SK-N-SH (cell line): ENCODE results near the gene PKNOX2.

Experiments
- JUND ChIP-seq: IDR thresholded peaks from 2 replicates; pipeline ENCODE4 v1.4.0; 2012
- NFIC ChIP-seq: IDR thresholded peaks from 2 replicates; pipeline ENCODE4 v1.4.0; 2012; ENCODE audit warnings: borderline replicate concordance
- POLR2AphosphoS5 ChIP-seq: IDR thresholded peaks from 2 replicates; pipeline ENCODE4 v1.6.1; 2012; ENCODE audit warnings: low read depth, low read length
- RCOR1 ChIP-seq: fragments of 150-350 bp; IDR thresholded peaks from 2 replicates; pipeline ENCODE4 v1.6.1; 2017; ENCODE audit warnings: antibody characterized with exemption, low read length
- RFX5 ChIP-seq: IDR thresholded peaks from 2 replicates; pipeline ENCODE4 v1.6.1; 2012; ENCODE audit warnings: mild to moderate bottlenecking, improper control_type of control experiment, low read length
- TAF1 ChIP-seq: IDR thresholded peaks from 2 replicates; pipeline ENCODE4 v1.6.1; 2012; ENCODE audit warnings: low read depth, mild to moderate bottlenecking, low read length, moderate library complexity, borderline replicate concordance
- YY1 ChIP-seq: IDR thresholded peaks from 2 replicates; pipeline ENCODE4 v1.4.0; 2012; ENCODE audit warnings: low read depth, mild to moderate bottlenecking
- TF ChIP-seq, protein P1 (sequence below): fragments of 200-600 bp; sonication (generic); IDR thresholded peaks from 2 replicates; pipeline ENCODE4 v1.6.1; 2017; ENCODE audit warnings: antibody characterized with exemption, mild to moderate bottlenecking, moderate library complexity
- TF ChIP-seq, protein P2 (sequence below): IDR thresholded peaks from 2 replicates; pipeline ENCODE4 v1.4.0; 2012; ENCODE audit warnings: low read depth, borderline replicate concordance
- TF ChIP-seq, protein P3 (sequence below): IDR thresholded peaks from 2 replicates; pipeline ENCODE4 v1.6.1; 2012; ENCODE audit warnings: mild to moderate bottlenecking, low read depth, low read length, moderate library complexity
- TF ChIP-seq, protein P4 (sequence below): IDR thresholded peaks from 2 replicates; pipeline ENCODE4 v1.4.0; 2012; ENCODE audit warnings: low read depth

DNA sequence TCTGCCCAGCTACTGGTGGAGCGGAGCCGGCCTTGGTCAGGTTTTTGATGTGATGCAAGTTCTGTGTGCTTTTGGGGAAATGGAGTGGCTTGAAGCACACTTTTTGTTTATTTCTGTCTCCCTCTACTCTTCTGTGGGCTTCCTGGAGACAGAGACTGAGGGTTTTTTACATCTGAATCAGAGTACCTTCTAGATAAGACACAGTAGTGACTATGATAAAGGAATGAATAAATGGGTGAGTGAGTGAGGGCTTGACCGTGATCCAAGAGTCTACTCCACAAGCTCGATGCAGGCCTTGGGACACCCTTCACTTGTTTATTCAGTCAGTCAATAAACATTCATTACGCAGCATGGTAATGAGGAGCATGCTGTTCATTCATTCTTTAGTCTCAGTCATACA lies 125.7 kb downstream of the PKNOX2 start:
- TF ChIP-seq, protein P1, sequence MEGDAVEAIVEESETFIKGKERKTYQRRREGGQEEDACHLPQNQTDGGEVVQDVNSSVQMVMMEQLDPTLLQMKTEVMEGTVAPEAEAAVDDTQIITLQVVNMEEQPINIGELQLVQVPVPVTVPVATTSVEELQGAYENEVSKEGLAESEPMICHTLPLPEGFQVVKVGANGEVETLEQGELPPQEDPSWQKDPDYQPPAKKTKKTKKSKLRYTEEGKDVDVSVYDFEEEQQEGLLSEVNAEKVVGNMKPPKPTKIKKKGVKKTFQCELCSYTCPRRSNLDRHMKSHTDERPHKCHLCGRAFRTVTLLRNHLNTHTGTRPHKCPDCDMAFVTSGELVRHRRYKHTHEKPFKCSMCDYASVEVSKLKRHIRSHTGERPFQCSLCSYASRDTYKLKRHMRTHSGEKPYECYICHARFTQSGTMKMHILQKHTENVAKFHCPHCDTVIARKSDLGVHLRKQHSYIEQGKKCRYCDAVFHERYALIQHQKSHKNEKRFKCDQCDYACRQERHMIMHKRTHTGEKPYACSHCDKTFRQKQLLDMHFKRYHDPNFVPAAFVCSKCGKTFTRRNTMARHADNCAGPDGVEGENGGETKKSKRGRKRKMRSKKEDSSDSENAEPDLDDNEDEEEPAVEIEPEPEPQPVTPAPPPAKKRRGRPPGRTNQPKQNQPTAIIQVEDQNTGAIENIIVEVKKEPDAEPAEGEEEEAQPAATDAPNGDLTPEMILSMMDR: no peak
- TF ChIP-seq TAF1 (no peak), RCOR1 (no peak), POLR2AphosphoS5 (no peak), JUND (no peak), RFX5 (no peak), YY1 (no peak), NFIC (no peak)
- TF ChIP-seq, protein P2, sequence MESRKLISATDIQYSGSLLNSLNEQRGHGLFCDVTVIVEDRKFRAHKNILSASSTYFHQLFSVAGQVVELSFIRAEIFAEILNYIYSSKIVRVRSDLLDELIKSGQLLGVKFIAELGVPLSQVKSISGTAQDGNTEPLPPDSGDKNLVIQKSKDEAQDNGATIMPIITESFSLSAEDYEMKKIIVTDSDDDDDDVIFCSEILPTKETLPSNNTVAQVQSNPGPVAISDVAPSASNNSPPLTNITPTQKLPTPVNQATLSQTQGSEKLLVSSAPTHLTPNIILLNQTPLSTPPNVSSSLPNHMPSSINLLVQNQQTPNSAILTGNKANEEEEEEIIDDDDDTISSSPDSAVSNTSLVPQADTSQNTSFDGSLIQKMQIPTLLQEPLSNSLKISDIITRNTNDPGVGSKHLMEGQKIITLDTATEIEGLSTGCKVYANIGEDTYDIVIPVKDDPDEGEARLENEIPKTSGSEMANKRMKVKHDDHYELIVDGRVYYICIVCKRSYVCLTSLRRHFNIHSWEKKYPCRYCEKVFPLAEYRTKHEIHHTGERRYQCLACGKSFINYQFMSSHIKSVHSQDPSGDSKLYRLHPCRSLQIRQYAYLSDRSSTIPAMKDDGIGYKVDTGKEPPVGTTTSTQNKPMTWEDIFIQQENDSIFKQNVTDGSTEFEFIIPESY: no peak
- TF ChIP-seq, protein P3, sequence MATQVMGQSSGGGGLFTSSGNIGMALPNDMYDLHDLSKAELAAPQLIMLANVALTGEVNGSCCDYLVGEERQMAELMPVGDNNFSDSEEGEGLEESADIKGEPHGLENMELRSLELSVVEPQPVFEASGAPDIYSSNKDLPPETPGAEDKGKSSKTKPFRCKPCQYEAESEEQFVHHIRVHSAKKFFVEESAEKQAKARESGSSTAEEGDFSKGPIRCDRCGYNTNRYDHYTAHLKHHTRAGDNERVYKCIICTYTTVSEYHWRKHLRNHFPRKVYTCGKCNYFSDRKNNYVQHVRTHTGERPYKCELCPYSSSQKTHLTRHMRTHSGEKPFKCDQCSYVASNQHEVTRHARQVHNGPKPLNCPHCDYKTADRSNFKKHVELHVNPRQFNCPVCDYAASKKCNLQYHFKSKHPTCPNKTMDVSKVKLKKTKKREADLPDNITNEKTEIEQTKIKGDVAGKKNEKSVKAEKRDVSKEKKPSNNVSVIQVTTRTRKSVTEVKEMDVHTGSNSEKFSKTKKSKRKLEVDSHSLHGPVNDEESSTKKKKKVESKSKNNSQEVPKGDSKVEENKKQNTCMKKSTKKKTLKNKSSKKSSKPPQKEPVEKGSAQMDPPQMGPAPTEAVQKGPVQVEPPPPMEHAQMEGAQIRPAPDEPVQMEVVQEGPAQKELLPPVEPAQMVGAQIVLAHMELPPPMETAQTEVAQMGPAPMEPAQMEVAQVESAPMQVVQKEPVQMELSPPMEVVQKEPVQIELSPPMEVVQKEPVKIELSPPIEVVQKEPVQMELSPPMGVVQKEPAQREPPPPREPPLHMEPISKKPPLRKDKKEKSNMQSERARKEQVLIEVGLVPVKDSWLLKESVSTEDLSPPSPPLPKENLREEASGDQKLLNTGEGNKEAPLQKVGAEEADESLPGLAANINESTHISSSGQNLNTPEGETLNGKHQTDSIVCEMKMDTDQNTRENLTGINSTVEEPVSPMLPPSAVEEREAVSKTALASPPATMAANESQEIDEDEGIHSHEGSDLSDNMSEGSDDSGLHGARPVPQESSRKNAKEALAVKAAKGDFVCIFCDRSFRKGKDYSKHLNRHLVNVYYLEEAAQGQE: no peak
- TF ChIP-seq, protein P4, sequence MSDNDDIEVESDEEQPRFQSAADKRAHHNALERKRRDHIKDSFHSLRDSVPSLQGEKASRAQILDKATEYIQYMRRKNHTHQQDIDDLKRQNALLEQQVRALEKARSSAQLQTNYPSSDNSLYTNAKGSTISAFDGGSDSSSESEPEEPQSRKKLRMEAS: no peak
